GM06990 (cell line): Measurements from ENCODE around the gene KCNJ6.

Source experiments
- DNase-seq: peaks from one replicate; pipeline ENCODE4 v3.0.0-alpha.2; 2011; ENCODE audit not compliant: insufficient read length; ENCODE audit errors: extremely low read depth
- H3K27me3 ChIP-seq: replicated peaks from 2 replicates; pipeline ENCODE4 v1.6.0; 2011; ENCODE audit warnings: low read length; ENCODE audit not compliant: control insufficient read depth, insufficient read depth
- H3K36me3 ChIP-seq: 2 replicates; pipeline ENCODE4 v1.5.1; 2011; ENCODE audit warnings: low read length; ENCODE audit not compliant: control insufficient read depth, insufficient read depth
- H3K4me3 ChIP-seq: replicated peaks from 2 replicates; pipeline ENCODE4 v1.5.1; 2011; ENCODE audit warnings: low read depth, mild to moderate bottlenecking, control low read depth, low read length
- TF ChIP-seq, protein P1 (sequence below): IDR thresholded peaks from 2 replicates; pipeline ENCODE4 v1.5.1; 2011; ENCODE audit warnings: low read length, control low read depth, mild to moderate bottlenecking, inconsistent platforms; ENCODE audit not compliant: insufficient read depth, poor library complexity, severe bottlenecking

The KCNJ6 gene

DNA sequence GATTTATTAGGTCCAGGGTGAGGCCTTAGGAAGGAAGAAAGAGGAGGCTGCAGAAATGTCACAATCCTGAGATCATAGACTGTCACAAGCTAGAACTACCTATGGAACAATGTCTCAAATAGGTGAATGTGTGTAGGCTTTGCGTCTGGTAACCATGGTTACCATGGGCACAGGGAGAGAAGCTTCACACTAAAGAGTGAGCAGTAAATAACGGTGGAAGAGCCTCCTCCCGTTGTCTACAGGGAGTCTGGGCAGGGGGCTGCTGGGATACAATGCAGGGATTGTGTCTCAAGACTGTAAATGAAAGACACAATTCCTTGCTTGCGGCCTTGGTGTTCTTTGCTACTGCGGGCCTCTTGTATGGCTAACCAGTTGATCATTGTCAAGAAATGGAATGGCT is 28.2 kb upstream of the KCNJ6 start:
- no peaks in the 10 kb centered on the region for H3K27me3 ChIP-seq
- no peak for DNase-seq
- TF ChIP-seq, protein P1, sequence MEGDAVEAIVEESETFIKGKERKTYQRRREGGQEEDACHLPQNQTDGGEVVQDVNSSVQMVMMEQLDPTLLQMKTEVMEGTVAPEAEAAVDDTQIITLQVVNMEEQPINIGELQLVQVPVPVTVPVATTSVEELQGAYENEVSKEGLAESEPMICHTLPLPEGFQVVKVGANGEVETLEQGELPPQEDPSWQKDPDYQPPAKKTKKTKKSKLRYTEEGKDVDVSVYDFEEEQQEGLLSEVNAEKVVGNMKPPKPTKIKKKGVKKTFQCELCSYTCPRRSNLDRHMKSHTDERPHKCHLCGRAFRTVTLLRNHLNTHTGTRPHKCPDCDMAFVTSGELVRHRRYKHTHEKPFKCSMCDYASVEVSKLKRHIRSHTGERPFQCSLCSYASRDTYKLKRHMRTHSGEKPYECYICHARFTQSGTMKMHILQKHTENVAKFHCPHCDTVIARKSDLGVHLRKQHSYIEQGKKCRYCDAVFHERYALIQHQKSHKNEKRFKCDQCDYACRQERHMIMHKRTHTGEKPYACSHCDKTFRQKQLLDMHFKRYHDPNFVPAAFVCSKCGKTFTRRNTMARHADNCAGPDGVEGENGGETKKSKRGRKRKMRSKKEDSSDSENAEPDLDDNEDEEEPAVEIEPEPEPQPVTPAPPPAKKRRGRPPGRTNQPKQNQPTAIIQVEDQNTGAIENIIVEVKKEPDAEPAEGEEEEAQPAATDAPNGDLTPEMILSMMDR, result no peak

DNA sequence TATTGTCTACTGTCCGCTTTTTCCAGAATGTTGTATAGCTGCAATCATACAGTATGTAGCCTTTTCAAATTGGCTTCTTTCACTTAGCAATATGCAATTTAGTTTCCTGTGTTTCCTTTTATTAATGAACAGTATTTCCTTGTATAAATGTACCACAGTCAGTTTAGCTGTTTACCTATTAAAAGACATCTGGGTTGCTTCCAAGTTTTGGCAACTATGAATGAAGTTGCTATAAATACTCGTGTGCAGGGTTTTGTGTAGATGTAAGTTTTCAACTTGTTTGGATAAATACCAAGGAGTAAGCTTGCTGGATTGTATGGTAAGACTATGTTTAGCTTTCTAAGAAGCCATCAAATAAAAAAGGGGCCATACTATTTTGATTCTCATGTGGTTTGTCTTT is 24.4 kb upstream of the KCNJ6 start:
- no peak for DNase-seq
- no peaks in the 10 kb centered on the region for H3K36me3 ChIP-seq
- TF ChIP-seq, protein P1, result no peak
- H3K4me3 ChIP-seq, result no peak overlapping the region
- H3K27me3 ChIP-seq, result no peaks in the 10 kb centered on the region

More for the DNA sequence above, 28.2 kb upstream of the KCNJ6 start:
- no peak overlapping the region for H3K4me3 ChIP-seq
- no peaks in the 10 kb centered on the region for H3K36me3 ChIP-seq

DNA sequence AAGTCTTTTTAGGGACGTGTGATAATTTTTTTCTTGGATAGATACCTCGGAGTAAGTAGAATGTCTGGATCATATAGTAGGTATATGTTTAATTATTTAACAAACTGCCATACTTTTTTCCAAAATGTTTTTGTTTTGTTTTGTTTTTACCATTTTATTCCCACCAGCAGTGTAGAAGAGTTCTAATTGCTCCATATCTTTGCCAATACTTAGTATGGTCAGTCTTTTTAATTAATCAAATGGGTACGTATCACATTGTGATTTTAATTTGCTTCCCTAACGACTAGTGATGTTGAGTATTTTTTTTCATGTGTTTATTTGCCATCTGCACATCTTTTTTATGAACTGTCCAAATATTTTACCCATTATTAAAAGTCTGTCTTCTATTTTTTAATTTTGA is 23.6 kb upstream of the KCNJ6 start:
- TF ChIP-seq, protein P1, result no peak
- no peak for DNase-seq
- no peaks in the 10 kb centered on the region for H3K27me3 ChIP-seq
- H3K36me3 ChIP-seq, result no peaks in the 10 kb centered on the region
- H3K4me3 ChIP-seq, result no peak overlapping the region

DNA sequence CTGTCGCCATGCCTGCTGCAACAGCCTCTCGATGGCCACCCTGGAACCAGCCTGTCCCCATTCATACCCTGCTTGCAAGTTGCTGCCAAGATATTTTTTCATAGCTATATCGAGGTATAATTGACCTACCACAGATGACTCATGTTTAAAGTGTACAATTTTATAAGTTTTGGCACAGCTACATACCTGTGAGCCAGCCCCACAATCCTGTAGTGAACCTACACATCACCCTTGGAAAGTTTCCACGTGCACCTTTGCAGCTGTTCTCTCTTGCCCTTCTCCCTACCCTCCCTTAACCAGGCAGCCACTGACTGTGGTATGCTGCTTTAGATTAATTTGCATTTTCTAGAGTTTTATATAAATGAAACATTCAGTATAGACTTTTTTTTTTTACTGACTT is 23.0 kb upstream of the KCNJ6 start:
- Histone ChIP-seq H3K36me3 (no peaks in the 10 kb centered on the region), H3K27me3 (no peaks in the 10 kb centered on the region), H3K4me3 (no peak overlapping the region)
- no peak for DNase-seq
- TF ChIP-seq, protein P1, result no peak

DNA sequence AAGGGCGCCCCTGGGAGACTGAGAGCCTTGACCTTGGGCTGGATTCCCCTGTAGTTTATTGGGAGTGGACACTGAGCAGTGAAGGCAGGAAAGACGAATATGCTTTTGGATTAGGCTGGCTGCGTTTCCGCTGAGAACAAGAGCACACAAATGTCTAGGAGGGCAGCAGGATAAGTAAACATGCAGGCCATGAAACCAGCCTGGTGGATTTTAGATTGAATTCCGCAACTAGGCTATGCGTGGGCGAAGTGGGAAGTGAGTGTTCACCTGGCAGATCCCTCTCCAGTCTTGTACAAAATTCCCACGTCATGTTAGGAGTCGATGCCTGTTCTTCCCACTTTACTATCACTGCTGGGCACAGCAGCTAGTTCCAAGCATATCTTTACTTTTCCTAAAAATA is 21.4 kb upstream of the KCNJ6 start:
- DNase-seq, result no peak
- TF ChIP-seq, protein P1, result no peak
- Histone ChIP-seq H3K27me3 (no peaks in the 10 kb centered on the region), H3K4me3 (no peak overlapping the region), H3K36me3 (no peaks in the 10 kb centered on the region)

DNA sequence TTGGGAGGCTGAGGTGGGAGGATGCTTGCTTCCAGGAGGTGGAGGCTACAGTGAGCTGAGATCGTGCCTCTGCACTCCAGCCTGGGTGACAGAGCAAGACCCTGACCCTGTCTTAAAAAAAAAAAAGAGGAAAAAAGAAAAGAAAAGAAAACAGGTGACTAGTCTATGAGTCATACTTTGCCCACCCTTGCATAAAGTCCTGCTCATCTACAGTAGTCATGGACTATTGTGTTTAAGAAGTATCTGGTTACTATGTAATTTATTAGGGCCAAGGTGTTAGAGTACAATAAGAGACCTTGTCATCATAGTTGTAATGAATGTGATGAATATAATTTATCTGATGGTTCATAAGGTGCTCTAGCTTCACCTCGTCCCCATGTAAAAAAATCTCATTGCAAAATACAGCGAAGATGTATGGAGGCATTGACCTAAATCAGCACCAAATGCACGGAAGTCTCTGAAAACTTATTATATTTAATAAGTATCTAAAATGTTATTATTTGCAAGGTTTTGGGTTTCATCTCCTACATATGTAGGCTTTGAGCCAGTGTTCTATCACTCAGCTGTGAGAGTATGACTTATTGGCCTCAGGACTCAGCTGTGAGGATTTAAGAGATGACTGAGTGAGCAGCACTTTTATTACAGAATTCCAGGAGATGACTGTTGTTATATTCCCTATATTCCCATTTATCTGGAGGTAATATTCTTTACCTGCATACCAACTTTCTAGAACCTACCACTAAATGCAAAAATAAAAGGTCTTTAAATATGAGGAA is 19.9 kb upstream of the KCNJ6 start:
- H3K27me3 ChIP-seq, result no peaks in the 10 kb centered on the region
- TF ChIP-seq, protein P1, result no peak
- DNase-seq, result no peak

More for the DNA sequence above, 19.9 kb upstream of the KCNJ6 start:
- Histone ChIP-seq H3K4me3 (no peak overlapping the region), H3K36me3 (no peaks in the 10 kb centered on the region)
